Stimulated activated CD8-positive, alpha-beta memory T cell treated with anti-CD3 and anti-CD28 coated beads, Interleukin-7, amount 100 ng/mL, for 1 hour (primary cell): ENCODE measurements around the gene SAP25.
"Not testable (repeated sequence)": the region's sequence is repeated elsewhere in the genome, so short reads cannot be mapped to it uniquely, and the experiment has no call there.

Source experiments
- DNase-seq, 2 donors: peaks; one replicate each; pipeline ENCODE4 v3.0.0-alpha.2; 2020; ENCODE audit warnings: low read depth in 2 of 2

SAP25 gene

DNA sequence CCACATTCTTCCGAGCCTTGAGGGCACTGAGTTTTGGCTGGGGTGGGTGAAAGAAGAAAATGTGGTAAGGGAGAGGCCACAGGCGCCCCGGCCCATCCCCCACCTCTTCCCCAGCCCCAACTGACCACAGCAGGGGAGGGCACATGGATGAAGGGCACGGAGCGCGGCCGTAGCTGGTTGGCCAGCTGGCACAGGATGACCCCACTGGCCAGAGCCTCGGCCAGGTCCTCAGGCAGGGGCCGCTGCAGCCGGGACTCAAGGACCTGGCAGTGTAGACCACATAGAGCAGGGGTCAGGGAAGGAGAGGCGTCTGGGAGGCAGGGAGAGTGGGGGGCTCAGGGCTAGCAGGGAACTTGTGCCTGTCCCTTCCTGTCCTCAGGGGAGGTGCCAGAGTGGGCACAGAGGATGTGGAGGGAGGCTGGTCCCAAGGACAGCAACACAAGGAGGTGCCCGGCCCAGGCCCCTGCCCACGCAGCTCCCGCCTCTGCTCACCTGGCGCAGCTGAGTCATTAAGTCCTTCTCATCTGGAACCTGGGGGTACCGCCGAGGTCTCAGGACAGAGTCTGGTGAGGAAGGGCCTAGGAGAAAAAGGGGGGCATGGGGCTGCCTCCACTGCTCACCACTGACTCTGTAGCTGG lies 2.2 kb upstream of the SAP25 start:
- no peak for DNase-seq

DNA sequence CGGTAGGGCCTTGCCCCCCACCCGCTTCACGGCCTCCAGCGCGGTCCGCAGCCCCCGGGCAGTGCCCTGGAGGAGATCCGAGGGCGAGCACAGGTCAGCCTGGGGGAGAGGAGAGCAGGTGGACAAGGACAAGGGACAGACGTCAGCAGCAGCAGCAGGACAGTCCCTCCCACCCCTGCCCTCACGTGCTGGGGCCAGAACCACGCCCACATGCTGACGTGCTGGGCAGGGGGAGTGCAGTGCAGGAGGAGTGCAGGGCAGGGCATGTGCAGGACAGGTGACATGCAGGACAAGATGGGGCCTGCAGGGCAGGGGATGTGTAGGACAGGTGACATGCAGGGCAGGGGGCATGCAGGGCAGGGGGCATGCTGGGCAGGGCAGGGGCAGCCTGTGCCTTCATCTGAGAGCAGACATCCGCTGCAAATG lies 1.5 kb upstream of the SAP25 start:
- DNase-seq: no peak

DNA sequence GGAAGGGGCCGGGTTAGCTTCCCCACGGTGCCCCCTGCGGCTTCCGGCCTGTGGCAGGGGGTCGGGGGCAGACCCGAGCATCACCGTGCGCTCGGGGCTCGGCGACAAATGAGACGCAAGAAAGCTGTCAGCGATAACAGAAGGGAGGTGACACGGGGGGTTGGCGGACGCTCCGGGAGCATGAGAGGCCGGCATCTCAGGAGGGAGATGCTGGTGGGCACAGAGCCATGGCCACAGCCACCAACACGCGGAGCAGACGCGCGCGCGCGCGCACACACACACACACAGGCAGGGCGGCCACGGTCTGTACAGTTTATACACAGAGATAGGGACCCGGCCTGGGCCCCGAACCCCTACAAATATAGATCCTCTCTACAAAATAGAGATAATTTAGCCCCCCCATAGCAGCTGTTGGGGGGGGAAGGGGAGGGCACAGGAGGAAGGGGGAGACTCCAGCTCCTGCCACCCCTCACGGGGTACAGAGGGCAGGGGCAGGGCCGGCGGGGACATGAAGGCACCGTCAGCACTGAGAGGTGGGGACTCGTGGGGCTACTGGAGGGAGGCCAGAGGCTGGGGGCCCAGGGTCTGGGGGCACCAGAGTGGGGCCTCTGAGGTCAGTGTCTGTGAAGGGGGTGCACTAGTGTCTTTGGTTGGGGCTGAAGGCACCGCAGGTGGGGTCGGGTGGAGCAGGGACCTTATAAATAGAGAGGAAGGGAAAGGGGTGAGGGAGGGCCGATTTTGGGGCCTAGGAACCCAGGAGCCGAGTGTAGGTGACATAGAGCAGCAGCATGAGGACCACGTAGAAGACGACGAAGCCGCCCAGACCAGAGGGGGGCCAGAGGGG lies 884 bp upstream of the SAP25 start:
- no peak for DNase-seq

DNA sequence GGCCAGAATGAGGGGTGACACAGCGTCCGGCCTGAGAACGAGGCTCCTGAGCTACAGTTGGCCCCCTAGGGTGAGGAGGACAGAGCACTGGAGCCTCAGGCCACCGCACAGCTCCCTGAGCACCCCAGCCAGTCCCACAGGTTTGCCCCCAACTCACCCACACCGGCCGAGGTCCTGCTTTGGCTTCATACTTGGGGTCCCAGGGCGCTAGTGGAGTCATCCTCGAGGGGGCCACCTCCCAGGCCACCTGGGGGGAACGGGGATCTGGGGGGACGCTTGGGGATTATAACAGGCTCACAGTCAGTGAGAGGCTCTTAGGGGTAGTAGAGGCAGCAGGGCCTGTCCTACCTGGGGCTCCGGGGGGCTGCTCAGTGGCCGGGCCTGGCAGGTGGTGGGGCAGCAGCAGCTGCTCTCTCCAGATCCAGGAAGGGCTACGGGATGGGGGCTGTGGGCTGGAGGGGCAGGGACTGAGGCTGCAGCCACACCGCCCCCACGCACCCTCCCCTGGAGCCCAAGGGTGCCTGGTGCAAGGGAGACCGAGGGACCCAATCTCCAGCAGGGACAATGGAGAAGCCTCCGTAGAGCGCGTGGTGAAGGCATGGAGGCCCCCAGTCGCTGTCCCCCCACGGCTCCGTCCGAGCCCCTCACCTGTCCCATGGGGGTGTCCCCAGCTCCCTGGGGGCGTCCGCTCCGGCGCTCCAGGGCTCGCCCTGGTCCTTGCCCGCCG lies 588 bp downstream of the SAP25 start:
- no peak for DNase-seq

DNA sequence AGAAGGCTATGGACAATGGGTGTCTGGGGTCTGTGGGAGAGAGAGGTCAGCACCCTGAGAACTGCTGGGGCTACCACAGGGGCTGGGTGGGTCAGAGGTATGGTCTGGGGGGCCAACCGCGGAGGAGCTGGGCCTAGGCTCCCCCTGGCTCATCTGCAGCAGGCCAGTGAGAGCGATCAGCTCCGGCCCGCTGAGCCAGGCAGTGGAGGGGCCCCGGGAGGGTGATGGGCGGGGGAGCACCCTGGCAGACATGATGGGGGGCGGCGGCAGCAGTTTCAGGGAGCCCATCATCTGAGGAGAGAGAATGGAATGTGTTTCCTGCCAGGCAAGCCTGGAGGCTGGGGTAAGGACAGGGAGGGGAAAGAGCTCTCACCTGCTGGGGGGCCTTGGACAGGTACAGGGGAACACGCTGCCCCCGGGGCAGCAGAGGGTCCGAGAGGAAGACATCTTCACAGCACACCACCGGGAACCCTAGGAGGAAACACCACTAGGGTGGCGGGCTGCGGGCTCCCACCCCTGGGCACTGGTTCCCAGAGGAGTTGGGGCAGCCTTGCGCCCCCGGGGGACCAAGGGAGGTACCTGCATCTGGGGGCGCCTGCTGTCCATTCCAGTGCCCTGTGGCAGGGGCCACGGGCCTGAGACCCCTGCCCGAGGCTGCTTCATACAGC lies 1.3 kb downstream of the SAP25 start:
- no peak for DNase-seq

DNA sequence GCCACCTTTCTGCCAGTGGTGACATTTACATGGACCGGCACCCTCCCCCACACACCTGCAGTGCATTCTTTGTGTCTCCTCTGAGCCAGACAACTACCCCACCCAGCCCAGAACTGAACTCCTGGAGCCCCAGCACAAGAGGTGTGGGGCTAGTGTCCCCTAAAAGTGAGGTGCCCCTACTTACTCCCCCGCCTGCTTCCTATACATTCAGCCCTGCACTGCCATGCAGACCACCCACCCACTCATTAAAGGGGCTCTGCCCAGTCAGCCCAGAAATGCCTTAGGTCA lies 1.9 kb downstream of the SAP25 start:
- no peak for DNase-seq

DNA sequence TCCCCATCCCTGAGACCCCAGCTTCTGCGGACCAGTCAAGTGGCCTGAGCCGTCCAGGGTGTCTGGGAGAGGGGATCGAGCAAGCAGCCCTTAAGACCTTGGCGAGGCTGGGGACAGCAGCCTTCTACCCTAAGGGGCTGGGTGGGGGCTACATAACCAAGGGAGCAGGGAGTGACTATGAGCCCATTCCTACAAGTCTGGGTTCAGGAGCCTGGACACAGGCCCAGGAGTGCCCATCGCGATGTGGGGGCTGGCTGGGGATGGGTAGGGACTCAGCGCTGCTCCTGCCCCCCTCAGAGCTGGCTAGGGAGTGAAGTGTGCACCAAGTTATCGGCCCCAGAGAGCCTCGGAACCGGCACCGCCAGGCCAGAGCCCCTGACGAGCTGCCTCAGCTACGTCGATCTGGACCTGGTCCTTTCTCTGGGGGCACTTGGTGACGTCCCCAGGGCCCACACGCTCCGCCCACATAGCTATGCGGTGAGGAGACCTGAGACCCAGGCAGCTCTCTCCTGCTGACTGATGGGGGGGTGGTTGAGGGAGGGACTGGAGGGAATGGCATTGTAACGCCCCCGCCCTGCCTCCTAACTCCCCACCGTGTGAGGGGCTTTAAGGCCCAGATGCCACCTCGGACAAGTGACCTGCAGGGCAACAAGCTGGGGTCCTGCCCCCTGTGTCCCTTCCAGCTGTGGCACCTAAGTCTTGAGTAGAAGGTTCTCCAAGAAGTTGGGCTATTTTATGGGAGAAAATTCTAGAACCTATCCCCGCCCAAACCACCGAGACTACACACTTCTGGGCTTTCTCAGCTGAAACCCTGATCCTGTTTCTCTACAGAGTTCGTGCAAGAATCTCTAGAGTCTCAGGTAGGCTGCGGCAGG lies 2.5 kb downstream of the SAP25 start:
- no peak for DNase-seq

DNA sequence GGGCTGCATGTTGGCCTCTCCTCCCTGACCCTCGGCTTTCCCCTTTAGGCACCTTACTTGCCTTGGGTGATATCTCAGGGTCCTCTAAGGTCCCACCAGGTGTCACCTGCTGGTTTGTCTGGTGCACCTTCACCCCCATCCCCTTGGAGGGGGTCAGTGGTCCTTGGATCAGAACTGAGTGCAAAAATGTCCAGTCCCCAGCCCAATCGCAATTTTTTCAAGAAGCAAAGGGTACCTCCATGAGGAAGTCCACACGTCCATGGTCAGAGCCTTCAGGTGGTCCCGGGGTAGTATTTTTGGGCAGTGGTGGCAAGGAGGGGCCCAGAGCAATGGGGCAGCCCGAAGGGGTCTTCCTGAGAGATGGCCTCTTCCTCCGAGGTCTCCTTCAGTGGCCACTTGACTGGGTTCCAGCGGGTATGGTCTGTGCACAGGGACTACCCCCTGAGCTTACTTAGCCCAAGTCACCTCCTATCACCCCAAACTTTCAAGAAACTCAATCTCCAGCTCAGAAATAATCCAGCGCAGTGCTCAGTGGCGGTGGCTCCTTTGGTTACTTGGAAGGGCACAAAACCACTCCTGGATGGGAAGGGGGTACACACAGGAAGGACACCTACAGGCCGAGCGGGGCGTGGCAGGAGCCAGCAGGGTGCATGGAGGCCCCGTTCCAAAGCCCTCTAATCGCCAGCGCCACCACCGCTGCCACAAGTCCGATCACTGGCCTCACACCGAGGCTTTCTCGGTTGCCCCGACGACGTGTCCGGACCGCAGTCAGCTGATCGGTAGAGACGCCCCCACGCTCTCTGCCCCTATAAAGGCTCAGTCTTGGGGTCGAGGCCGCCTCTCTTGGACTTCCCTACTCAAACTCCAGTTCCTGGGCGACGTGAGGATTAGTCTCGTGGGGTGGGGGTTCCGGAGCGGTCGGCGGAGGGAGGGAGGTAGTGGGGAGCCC lies 4.5 kb downstream of the SAP25 start:
- DNase-seq: no peak

DNA sequence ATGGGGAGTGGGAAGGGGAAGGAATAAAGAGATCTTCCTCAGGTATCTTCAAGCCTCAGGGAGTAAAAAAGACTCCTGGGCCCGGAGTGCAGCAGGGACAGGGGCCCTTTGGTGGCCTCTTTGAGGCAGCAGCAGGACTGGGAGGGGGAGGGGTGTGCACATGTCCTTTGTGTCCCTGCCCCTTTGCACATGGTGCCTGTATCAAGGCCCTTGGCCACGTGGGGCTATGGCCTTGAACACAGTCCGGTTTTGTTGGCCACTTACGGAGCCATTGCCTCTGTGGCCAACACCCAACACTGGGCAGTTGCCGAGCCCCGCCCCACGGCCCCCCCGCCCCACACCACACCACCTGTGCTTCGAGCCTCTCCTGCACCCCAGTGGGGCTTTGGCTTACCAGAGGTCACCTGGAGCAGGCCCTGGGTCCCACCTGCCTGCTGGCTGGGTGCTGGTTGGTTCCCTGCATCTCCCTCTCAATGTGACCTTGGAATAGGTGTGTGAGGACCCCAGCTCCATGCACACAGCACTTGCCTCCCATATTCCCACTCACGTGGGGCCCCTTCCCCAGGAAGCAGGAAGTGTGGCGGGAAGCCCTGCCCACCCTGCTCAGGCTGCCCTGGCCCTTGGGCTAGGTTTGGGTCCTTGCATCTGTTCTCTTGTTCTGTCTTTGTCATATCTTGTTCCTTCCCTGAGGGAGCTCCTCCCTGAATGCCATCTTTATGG lies 5.4 kb downstream of the SAP25 start:
- DNase-seq: no peak

DNA sequence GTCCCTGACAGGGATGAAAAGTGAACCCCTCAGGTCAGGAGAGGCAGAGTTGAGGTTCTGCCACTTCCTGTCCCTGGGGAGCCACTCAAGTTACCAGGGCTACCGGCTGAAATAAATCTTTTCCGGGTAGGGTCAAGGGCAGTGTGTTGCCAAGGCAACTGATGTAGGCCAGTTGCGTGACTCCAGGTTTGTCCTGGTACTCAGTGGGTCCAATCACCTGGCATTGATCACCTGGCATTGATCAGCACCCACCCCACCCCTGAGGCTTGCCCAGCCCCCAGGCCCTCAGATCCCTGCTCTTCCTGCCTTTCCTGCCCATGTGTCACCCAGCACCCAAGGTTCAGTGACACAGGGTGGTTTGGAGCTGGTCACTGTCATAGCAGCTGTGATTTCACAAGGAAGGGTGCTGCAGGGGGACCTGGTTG lies 5.9 kb downstream of the SAP25 start:
- no peak for DNase-seq

DNA sequence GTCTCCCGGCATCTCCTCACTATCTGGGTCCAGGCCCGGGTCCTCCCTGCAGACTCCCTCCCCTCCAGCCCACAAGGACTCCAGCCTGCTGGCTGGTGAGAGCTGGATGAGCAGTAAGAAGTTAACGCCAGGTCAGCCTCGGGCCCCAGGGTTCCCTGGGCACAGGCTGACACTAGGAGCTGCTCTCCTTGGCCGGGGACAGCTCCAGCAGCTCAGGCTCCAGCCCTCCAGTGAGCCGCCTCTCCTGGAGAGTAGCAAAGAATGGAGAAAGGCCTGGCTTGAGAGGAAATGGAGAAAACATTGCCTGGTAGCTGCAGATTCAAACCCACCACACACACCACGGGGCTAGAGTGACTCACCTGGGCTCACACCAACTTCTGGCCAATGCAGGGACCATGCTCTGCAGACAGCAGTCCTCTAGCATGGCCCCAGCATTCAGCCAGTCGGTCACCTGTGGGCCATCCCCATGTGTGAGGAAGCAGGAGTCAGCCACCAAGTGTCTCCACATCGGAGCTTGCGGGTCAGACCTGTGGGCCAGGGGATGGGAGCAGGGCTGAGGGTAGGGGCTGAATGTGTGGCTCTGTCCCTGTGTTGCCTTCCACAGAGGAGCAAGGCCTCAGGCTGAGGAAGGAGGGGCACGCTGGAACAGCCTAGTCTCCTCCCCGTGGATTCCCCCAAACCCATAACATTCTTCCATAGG lies 6.5 kb downstream of the SAP25 start:
- no peak for DNase-seq

DNA sequence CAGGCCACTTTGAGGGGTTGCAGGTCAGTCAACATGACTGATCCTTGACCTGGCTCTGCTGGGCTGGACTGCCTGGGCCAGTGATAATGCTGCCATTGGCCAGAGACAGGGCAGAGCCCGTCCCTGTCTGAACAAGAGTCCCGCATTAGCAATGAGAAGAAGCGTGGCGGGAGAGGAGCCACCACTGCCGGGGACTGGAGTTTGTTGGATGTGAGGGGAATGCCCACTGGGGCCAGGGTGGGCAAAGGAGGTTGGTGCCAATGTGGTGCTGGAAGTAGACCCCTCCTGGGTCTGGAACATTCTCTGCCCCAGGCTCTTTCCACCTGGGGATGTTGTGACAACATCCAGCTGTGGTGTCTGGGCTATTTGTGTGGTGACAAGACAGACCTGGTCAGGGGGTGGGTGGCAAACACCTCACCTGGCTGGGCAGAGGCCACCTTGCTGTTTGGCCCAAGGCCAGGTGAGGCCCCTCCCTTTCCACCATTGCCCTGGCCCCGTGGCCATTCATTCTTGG lies 7.6 kb downstream of the SAP25 start:
- DNase-seq: no peak

DNA sequence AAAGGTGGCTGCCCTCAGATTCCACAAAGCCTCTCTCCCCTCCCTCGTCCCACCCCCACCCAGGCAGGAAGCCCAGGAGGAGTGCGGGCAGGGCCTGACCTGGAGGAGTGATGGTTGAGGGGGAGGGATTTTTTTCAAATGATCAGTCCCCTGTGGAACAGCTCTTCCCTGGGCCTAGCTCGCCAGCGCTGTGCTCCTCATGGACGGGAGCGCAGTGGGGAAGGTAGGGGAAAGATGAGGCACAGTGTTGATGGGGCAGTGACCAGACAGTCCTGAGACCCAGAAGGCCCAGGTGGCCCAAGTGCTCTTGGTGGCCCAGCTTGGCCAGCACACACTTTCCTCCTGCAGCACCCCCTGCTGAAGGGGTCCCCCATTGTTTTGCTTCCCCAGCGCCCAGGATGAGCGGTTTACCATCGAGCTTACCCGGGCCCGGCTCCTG lies 8.5 kb downstream of the SAP25 start:
- DNase-seq: no peak

DNA sequence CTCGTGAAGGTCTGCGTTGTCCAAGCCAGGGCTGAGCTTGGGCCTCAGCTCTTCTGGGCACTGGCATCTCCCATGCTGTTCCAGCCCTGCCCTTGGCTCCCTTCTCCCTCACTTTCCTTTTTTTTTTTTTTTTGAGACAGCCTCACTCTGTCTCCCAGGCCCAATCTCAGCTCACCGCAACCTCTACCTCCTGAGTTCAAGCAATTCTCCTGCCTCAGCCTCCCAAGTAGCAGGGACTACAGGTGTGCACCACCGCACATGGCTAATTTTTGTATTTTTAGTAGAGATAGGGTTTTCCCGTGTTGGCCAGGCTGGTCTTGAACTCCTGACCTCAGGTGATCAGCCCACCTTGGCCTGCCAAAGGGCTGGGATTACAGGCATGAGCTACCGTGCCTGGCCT lies 9.3 kb downstream of the SAP25 start:
- not testable (repeated sequence) for DNase-seq

DNA sequence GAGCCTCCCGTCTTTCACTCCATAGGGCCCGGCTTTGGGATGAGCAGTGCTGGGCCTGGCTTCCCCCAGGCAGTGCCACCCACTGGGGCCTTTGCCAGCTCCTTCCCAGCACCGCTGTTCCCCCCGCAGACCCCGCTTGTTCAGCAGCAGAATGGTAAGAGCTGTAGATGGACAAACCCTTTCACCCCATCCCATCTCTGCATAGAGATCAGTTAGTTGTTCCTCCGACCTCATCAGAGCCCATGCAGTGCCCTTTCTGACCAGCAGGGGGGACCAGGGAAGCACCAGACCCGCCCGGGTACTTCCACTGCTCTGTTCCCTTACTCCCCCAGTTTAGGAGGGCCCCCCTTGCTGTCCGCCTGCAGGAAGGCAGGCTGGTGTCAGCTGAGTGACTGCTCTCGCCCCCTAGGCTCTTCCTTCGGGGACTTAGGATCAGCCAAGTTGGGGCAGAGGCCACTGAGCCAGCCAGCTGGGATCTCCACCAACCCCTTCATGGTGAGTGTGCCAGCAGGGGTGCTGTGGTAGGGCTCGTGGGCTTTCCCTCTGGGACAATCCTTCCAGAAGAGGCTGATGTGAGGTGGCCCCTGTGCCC lies 9.8 kb downstream of the SAP25 start:
- peak; percentile 75 to 83 for DNase-seq

DNA sequence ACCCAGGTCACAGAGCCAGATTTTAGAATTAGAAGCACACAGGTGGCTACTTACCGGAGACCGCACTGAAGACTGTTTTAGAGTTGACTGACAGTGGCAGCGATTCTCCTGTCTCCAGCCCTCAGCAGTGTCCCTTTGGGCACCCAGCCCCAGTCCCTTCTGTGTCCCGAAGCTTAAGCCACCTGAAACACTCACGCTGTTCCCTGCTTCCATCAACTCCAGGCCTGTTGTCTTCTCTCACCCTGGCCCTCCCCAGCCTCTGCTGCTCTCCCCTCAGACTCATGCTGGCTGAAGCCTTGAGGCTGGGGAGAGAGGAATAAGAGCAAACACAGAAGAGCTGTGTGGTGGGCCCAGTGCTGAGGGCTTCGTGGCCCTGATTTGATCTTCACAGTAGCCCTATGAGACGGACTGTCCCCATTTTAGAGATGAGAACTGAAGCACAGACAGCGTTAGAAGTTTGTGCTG lies 10.6 kb downstream of the SAP25 start:
- DNase-seq: no peak

DNA sequence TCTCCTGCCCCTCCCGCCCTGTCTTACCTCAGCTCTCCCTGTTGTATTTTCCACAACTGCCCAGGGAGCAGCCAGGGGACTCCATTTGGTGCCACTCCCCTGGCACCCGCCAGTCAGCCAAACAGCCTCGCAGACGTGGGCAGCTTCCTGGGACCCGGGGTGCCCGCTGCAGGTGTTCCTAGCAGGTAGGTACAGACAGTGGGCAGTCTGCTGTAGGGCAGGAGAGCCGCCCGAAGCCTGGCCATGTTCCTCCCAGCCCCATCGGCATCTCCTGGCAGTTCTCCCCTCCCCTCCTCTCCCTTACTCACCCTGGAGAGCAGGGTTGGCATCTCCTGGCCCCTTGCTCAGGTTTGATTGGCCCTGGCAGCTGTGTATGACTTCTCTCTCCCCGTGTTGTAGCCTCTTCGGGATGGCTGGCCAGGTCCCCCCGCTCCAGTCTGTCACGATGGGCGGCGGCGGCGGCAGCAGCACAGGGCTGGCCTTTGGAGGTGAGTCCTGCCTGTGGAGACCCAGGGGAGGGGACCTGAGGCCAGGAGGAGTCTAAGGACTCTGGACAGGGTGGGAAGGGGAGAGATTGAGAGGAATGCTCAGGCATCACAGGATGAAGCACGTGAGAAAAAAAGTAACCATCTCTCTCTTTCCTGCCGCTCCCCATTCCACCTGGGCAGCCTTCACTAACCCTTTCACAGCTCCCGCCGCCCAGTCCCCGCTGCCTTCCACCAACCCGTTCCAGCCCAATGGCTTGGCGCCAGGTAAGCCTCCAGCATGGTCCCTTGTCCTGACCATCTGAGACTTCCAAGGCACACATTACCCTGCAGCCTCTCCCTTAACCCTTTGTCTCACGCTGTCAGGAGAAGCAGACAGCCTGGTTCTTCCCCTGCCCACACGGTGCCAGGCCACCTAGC lies 11.3 kb downstream of the SAP25 start:
- no peak for DNase-seq
